CD4-positive, alpha-beta T cell (primary cell): Measurements from ENCODE around the gene PIWIL4. TPM values are rescaled to one million over a fixed set of nuclear protein-coding genes. Genes with fewer than 3 reads are reported as not detected.
A peak's percentile ranks its signal among the peaks of the same experiment; 100 is the strongest.

Experiments
- ATAC-seq: fragments of 200-7000 bp; cut with Tn5 transposase; one replicate; pipeline ENCODE4 v1.10.0; 2022; ENCODE audit warnings: mild to moderate bottlenecking; ENCODE audit not compliant: poor library complexity
- CTCF ChIA-PET: fragments of 350-600 bp; sonication (Branson Sonifier 250); formaldehyde crosslinking; loops from one replicate; lab custom pipeline; 2021; ENCODE audit warnings: antibody characterized with exemption, inconsistent platforms; lab: Charles Lee
- POLR2A ChIA-PET: fragments of 350-600 bp; sonication (Branson Sonifier 250); formaldehyde crosslinking; loops from one replicate; lab custom pipeline; 2021; ENCODE audit warnings: antibody characterized with exemption, inconsistent platforms; lab: Charles Lee
- DNase-seq, 14 experiments: peaks; one replicate each; pipeline ENCODE4 v3.0.0-alpha.2; 2013 to 2020; ENCODE audit warnings: mixed read lengths in 2 of 14
- H3K27ac ChIP-seq, 2 donors: one replicate each; pipeline versions ENCODE4 v1.5.1 to v1.7.0; 2013; ENCODE audit warnings: low read length in 2 of 2, low read depth in 1 of 2, mild to moderate bottlenecking in 1 of 2
- H3K27me3 ChIP-seq, 2 experiments: 1 replicate in 1 of 2; 2 replicates in 1 of 2; pipeline versions ENCODE4 v1.6.1 to v1.7.0; 2013; ENCODE audit warnings: low read length in 2 of 2, control low read depth in 1 of 2, mild to moderate bottlenecking in 1 of 2, moderate library complexity in 1 of 2; ENCODE audit not compliant: insufficient read depth in 2 of 2, control insufficient read depth in 1 of 2
- H3K36me3 ChIP-seq: one replicate; pipeline ENCODE4 v1.6.1; 2013; ENCODE audit warnings: low read length, control low read depth; ENCODE audit not compliant: insufficient read depth
- H3K4me1 ChIP-seq: one replicate; pipeline ENCODE4 v1.6.1; 2013; ENCODE audit warnings: low read length, control low read depth; ENCODE audit not compliant: insufficient read depth
- H3K4me3 ChIP-seq: one replicate; pipeline ENCODE4 v1.5.1; 2013; ENCODE audit warnings: mild to moderate bottlenecking, low read length, moderate library complexity
- H3K9me3 ChIP-seq, 2 experiments: 1 replicate in 1 of 2; 2 replicates in 1 of 2; pipeline versions ENCODE4 v1.6.1 to v1.7.0; 2013; ENCODE audit warnings: low read length in 2 of 2, mild to moderate bottlenecking in 2 of 2, control low read depth in 1 of 2, moderate library complexity in 1 of 2; ENCODE audit not compliant: control insufficient read depth in 1 of 2, insufficient read depth in 1 of 2
- H3K27ac Mint-ChIP-seq: one replicate; pipeline ENCODE4 v1.8.0; 2020; ENCODE audit warnings: mixed read lengths
- H3K27me3 Mint-ChIP-seq: one replicate; pipeline ENCODE4 v1.8.0; 2021; ENCODE audit warnings: mixed read lengths
- H3K36me3 Mint-ChIP-seq: one replicate; pipeline ENCODE4 v1.8.0; 2021; ENCODE audit warnings: low read depth, mixed read lengths
- H3K4me1 Mint-ChIP-seq: one replicate; pipeline ENCODE4 v1.8.0; 2021; ENCODE audit warnings: low read depth, mixed read lengths
- H3K4me3 Mint-ChIP-seq: one replicate; pipeline ENCODE4 v1.8.0; 2020; ENCODE audit warnings: mild to moderate bottlenecking, mixed read lengths
- H3K9me3 Mint-ChIP-seq: one replicate; pipeline ENCODE4 v1.8.0; 2020; ENCODE audit warnings: mixed read lengths
- intact Hi-C, 2 experiments: fragments of 100-400 bp; cut with DNase I in 1 of 2; cut with micrococcal nuclease in 1 of 2; formaldehyde crosslinking; loops; one replicate each; pipeline versions ENCODE4 v1.15.1 to v1.9.0; 2023 to 2025; cut with DNase I, micrococcal nuclease
- total RNA-seq, 174 experiments: library from RNA in 2 of 174; stranded (reverse) in 2 of 174; gene quantifications; one replicate each; pipeline ENCODE4 v1.2.3 and lab custom pipeline; 2021 to 2026
- TF ChIP-seq, protein P1 (sequence below): fragments of 200-600 bp; IDR thresholded peaks from one replicate; pipeline ENCODE4 v1.8.0; 2022; ENCODE audit warnings: antibody characterized with exemption, mild to moderate bottlenecking

PIWIL4 gene
- total RNA-seq, 2 experiments from 2014 or later, result 1.3 to 1.4 TPM

DNA sequence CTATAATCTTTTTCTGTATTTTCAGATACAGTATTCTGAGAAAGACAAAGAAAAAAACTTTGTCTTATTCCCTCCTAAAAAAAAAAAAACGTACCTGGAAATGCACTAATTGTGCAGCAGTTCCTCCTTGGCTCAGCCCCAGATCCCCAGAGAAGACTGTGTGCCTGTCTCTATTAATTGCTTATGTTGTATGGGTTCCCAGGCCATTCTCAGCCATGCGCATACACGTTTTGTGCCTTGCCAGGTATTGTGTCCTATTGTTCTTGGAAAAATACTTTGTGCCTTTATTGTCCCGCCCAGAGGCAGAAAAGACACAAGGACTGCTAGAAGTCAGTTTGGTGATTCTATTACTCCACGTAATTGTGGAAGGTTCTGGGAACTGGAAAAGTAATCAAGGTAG, 91.2 kb downstream of the PIWIL4 start:
- Histone ChIP-seq H3K4me1 (no peaks in the 10 kb centered on the region), H3K4me3 (no peak overlapping the region), H3K36me3 (no peaks in the 10 kb centered on the region), H3K27ac (no peak overlapping the region), H3K27me3 (peaks cover 5 to 9% of the 10 kb centered on the region in 2 experiments), H3K9me3 (no peaks in the 10 kb centered on the region)
- ChIA-PET CTCF (no interaction called here), POLR2A (no interaction called here)
- DNase-seq (no peak), ATAC-seq (no peak)
- intact Hi-C loops, result no loop called here
- no peaks in the 10 kb centered on the region for H3K4me1 Mint-ChIP-seq
- H3K27me3 Mint-ChIP-seq, result peaks cover 7% of the 10 kb centered on the region
- TF ChIP-seq, protein P1, sequence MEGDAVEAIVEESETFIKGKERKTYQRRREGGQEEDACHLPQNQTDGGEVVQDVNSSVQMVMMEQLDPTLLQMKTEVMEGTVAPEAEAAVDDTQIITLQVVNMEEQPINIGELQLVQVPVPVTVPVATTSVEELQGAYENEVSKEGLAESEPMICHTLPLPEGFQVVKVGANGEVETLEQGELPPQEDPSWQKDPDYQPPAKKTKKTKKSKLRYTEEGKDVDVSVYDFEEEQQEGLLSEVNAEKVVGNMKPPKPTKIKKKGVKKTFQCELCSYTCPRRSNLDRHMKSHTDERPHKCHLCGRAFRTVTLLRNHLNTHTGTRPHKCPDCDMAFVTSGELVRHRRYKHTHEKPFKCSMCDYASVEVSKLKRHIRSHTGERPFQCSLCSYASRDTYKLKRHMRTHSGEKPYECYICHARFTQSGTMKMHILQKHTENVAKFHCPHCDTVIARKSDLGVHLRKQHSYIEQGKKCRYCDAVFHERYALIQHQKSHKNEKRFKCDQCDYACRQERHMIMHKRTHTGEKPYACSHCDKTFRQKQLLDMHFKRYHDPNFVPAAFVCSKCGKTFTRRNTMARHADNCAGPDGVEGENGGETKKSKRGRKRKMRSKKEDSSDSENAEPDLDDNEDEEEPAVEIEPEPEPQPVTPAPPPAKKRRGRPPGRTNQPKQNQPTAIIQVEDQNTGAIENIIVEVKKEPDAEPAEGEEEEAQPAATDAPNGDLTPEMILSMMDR, result no peak
- no peaks in the 10 kb centered on the region for H3K9me3 Mint-ChIP-seq
- no peaks in the 10 kb centered on the region for H3K36me3 Mint-ChIP-seq
- H3K27ac Mint-ChIP-seq, result no peak overlapping the region
- H3K4me3 Mint-ChIP-seq, result no peak overlapping the region

DNA sequence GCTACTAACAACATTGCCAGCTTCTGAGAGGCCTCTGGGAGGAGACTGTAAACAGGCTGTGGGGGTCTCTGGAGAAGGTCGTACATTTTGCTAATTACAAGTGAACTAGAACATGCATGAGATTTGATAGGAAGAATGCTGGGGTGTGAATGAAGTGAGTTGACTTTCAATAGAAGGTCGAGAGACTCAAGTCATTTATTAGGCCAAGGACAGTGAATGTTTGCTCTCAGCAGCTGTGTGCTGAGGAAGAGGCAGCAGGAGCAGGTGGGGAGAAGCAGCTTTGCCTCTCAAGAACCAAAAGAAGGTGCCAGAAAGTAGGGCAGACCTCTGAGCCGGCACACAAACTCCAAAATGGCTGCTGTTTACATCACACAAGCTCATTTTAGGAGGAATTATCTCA, 91.7 kb downstream of the PIWIL4 start:
- Histone ChIP-seq H3K9me3 (no peaks in the 10 kb centered on the region), H3K4me1 (no peaks in the 10 kb centered on the region), H3K27me3 (peaks cover under 1 to 5% of the 10 kb centered on the region in 2 experiments), H3K4me3 (no peak overlapping the region), H3K27ac (no peak overlapping the region), H3K36me3 (no peaks in the 10 kb centered on the region)
- ChIA-PET CTCF (no interaction called here), POLR2A (no interaction called here)
- ATAC-seq, result no peak
- no peaks in the 10 kb centered on the region for H3K36me3 Mint-ChIP-seq
- peaks cover 4% of the 10 kb centered on the region for H3K27me3 Mint-ChIP-seq
- H3K4me3 Mint-ChIP-seq, result no peak overlapping the region
- DNase-seq, result no peak
- H3K27ac Mint-ChIP-seq, result no peak overlapping the region
- no peaks in the 10 kb centered on the region for H3K4me1 Mint-ChIP-seq
- intact Hi-C loops, result no loop called here
- TF ChIP-seq, protein P1, result no peak
- no peaks in the 10 kb centered on the region for H3K9me3 Mint-ChIP-seq

DNA sequence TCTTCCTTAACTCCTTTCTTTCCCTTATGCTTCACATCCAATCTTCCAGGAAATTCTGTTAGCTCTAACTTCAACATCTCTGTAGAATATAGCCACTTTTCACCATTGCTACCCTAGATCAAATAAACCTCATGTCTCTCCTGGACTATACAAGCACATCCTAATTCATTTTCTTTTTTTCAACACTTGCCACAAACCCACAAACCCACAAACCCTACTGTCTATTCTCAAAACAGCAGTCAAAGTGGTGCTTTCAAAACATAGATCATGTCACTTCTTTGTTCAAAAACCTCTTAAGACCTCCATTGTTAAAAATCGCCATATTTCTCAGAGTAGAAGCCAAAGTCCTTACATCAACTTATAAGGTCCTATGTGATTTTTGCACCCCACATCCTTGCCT, 94.3 kb downstream of the PIWIL4 start:
- no peaks in the 10 kb centered on the region for H3K36me3 ChIP-seq
- Mint-ChIP-seq H3K27me3 (peaks cover 4% of the 10 kb centered on the region), H3K4me1 (no peaks in the 10 kb centered on the region), H3K4me3 (no peak overlapping the region), H3K9me3 (no peaks in the 10 kb centered on the region), H3K36me3 (no peaks in the 10 kb centered on the region), H3K27ac (no peak overlapping the region)
- no peak overlapping the region for H3K4me3 ChIP-seq
- ATAC-seq (no peak), DNase-seq (peak in 1 of 14 experiments; percentile 1)
- ChIA-PET POLR2A (no interaction called here), CTCF (no interaction called here)
- H3K4me1 ChIP-seq, result no peaks in the 10 kb centered on the region
- H3K27ac ChIP-seq, result no peak overlapping the region
- no peaks in the 10 kb centered on the region for H3K9me3 ChIP-seq
- TF ChIP-seq, protein P1, result no peak
- H3K27me3 ChIP-seq, result no peaks in the 10 kb centered on the region
- intact Hi-C loops, result no loop called here
